ENCODE measurements around the gene ARHGEF2.

- no peak for TF ChIP-seq CHD4 (IDR thresholded peaks at IDR 0.05; ENCODE audit: borderline replicate concordance)
- no peak for TF ChIP-seq POLR2A (IDR thresholded peaks at IDR 0.05; ENCODE audit: low read length)
These were observed 46.3 kb downstream of the ARHGEF2 start for GRCh38 chr1:155932081-155932480.
